KMS-11 (cell line): ENCODE results near the gene ENG.

Experiments used
- H2AFZ ChIP-seq: fragments of 200-600 bp; sonication (generic); 2 replicates; pipeline ENCODE4 v1.6.1; 2016; ENCODE audit warnings: antibody characterized with exemption, mixed run types, low read depth
- H3K27ac ChIP-seq: fragments of 200-600 bp; sonication (generic); 2 replicates; pipeline ENCODE4 v1.6.1; 2016; ENCODE audit warnings: mild to moderate bottlenecking, mixed run types
- H3K27me3 ChIP-seq: fragments of 200-600 bp; sonication (generic); 2 replicates; pipeline ENCODE4 v1.6.1; 2017; ENCODE audit warnings: mild to moderate bottlenecking, low read depth, mixed run types, moderate library complexity; ENCODE audit not compliant: insufficient read depth
- H3K36me3 ChIP-seq: fragments of 200-600 bp; sonication (generic); 2 replicates; pipeline ENCODE4 v1.6.1; 2017; ENCODE audit warnings: mild to moderate bottlenecking, mixed run types; ENCODE audit not compliant: insufficient read depth
- H3K4me1 ChIP-seq: fragments of 200-600 bp; sonication (generic); 2 replicates; pipeline ENCODE4 v1.6.1; 2016; ENCODE audit warnings: mild to moderate bottlenecking, low read depth, mixed run types; ENCODE audit not compliant: poor library complexity, severe bottlenecking
- H3K4me2 ChIP-seq: fragments of 200-600 bp; sonication (generic); 2 replicates; pipeline ENCODE4 v1.7.0; 2016; ENCODE audit warnings: mild to moderate bottlenecking, mixed run types
- H3K4me3 ChIP-seq: fragments of 200-600 bp; sonication (generic); IDR thresholded peaks from 2 replicates; pipeline ENCODE4 v1.6.1; 2017; ENCODE audit warnings: low read depth, low read length, mixed read lengths; ENCODE audit not compliant: insufficient read depth
- H3K79me2 ChIP-seq: fragments of 200-600 bp; sonication (generic); 2 replicates; pipeline ENCODE4 v1.6.1; 2016; ENCODE audit warnings: low read depth, mixed run types; ENCODE audit not compliant: insufficient read depth
- H3K9ac ChIP-seq: fragments of 200-600 bp; sonication (generic); 2 replicates; pipeline ENCODE4 v1.6.1; 2016; ENCODE audit warnings: mild to moderate bottlenecking, mixed run types
- H4K20me1 ChIP-seq: fragments of 200-600 bp; sonication (generic); 2 replicates; pipeline ENCODE4 v1.6.1; 2016; ENCODE audit warnings: mild to moderate bottlenecking, mixed run types; ENCODE audit not compliant: insufficient read depth
- TF ChIP-seq, protein P1 (sequence below): fragments of 200-600 bp; sonication (generic); conservative IDR thresholded peaks from 2 replicates; pipeline ENCODE4 v1.6.1; 2017; ENCODE audit warnings: low read depth, mild to moderate bottlenecking, antibody characterized with exemption, low read length, moderate library complexity, mixed read lengths

The ENG gene

DNA sequence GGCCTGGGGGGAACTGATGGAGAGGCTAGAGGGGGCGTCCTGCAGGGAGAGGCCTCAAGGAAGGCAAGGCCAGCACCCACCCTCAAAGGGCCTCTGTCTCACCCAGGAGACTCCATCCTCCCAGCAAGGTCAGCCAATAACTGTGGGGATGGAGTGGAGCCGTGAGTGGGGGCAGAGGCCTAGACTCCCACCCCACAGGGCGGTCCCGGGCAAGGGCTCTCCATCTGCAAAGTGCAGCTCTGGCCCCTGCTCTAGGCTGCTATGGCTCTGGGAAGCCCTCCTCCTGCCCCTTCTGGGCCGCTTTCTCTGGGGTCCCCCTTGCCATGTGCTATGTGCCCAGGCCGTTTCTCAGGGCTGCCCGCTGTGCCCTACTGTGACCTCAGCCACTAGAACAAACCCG lies 37.7 kb downstream of the ENG start:
- Histone ChIP-seq H3K9ac (no peak overlapping the region), H3K4me3 (no peak overlapping the region), H3K27me3 (no peaks in the 10 kb centered on the region), H4K20me1 (no peaks in the 10 kb centered on the region), H2AFZ (no peak overlapping the region), H3K79me2 (no peaks in the 10 kb centered on the region), H3K27ac (no peak overlapping the region), H3K4me1 (no peaks in the 10 kb centered on the region), H3K36me3 (no peaks in the 10 kb centered on the region), H3K4me2 (no peak overlapping the region)
- TF ChIP-seq, protein P1, sequence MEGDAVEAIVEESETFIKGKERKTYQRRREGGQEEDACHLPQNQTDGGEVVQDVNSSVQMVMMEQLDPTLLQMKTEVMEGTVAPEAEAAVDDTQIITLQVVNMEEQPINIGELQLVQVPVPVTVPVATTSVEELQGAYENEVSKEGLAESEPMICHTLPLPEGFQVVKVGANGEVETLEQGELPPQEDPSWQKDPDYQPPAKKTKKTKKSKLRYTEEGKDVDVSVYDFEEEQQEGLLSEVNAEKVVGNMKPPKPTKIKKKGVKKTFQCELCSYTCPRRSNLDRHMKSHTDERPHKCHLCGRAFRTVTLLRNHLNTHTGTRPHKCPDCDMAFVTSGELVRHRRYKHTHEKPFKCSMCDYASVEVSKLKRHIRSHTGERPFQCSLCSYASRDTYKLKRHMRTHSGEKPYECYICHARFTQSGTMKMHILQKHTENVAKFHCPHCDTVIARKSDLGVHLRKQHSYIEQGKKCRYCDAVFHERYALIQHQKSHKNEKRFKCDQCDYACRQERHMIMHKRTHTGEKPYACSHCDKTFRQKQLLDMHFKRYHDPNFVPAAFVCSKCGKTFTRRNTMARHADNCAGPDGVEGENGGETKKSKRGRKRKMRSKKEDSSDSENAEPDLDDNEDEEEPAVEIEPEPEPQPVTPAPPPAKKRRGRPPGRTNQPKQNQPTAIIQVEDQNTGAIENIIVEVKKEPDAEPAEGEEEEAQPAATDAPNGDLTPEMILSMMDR, result no peak

DNA sequence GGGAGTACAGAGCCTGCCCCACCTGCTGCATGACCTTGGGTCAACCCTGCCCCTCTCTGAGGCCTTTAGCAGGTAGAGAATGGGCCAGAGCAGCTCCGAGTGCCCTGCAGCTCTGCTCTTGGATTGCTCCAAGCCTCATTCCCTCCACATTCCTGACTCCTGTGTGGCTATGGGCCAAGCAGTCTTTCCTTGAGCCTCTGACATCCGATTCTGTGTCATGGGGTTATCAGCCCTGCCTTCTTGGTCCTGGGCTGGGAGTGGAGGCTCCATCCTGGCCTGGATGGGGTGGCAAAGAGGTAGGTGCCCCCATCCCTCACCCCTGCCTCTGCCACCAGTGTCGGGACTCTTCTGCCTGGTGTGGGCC lies 38.1 kb downstream of the ENG start:
- Histone ChIP-seq H2AFZ (no peak overlapping the region), H3K27ac (no peak overlapping the region)
- TF ChIP-seq, protein P1, result no peak

DNA sequence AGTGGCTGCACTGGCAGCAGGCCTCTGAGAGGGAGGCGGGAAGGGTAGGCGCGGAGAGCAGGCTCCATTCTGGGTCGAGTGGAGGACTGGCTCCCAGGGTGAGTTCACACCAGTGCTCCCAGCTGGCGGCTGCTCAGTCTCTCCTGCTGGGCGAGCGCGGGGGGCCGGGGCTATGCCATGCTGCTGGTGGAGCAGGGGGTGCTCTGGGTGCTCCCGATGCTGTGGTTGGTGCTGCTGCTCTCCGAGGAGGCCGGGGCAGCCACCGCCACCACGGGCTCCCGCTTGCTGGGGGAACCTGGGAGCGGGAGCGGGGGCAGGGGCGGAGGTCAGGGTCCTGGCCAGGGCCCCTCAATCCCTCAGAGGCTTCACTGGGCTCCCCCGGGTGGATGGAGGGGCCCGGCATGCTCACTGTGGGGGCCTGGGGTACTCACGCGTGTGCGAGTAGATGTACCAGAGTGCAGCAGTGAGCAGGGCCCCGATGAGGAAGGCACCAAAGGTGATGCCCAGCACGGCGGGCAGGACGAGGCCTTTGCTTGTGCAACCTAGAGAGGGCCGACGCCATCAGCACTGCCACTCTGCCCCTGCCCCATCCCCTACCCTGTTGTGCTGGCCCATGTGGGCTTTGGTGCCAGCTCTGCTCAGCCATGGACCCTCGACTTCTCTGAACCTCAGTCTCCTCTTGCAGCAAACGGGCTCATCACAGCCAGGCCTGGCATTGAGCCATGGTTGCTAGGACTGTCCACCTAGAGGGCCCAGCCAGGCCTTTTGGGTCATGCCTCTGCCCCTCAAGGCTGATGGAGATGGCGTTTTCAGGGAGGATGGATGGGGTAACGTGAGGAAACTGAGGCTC lies 38.7 kb downstream of the ENG start:
- H3K79me2 ChIP-seq, result no peaks in the 10 kb centered on the region
- H3K36me3 ChIP-seq, result no peaks in the 10 kb centered on the region
- no peak overlapping the region for H3K9ac ChIP-seq
- H2AFZ ChIP-seq, result no peak overlapping the region
- H3K4me1 ChIP-seq, result no peaks in the 10 kb centered on the region
- no peak overlapping the region for H3K4me3 ChIP-seq
- no peak overlapping the region for H3K27ac ChIP-seq
- no peaks in the 10 kb centered on the region for H3K27me3 ChIP-seq
- no peaks in the 10 kb centered on the region for H4K20me1 ChIP-seq
- TF ChIP-seq, protein P1, result no peak
- H3K4me2 ChIP-seq, result no peak overlapping the region

More for the DNA sequence above, 38.1 kb downstream of the ENG start:
- H3K4me1 ChIP-seq, result no peaks in the 10 kb centered on the region
- no peaks in the 10 kb centered on the region for H4K20me1 ChIP-seq
- H3K4me3 ChIP-seq, result no peak overlapping the region
- H3K36me3 ChIP-seq, result no peaks in the 10 kb centered on the region
- no peak overlapping the region for H3K9ac ChIP-seq
- no peaks in the 10 kb centered on the region for H3K27me3 ChIP-seq
- H3K4me2 ChIP-seq, result no peak overlapping the region
- no peaks in the 10 kb centered on the region for H3K79me2 ChIP-seq

DNA sequence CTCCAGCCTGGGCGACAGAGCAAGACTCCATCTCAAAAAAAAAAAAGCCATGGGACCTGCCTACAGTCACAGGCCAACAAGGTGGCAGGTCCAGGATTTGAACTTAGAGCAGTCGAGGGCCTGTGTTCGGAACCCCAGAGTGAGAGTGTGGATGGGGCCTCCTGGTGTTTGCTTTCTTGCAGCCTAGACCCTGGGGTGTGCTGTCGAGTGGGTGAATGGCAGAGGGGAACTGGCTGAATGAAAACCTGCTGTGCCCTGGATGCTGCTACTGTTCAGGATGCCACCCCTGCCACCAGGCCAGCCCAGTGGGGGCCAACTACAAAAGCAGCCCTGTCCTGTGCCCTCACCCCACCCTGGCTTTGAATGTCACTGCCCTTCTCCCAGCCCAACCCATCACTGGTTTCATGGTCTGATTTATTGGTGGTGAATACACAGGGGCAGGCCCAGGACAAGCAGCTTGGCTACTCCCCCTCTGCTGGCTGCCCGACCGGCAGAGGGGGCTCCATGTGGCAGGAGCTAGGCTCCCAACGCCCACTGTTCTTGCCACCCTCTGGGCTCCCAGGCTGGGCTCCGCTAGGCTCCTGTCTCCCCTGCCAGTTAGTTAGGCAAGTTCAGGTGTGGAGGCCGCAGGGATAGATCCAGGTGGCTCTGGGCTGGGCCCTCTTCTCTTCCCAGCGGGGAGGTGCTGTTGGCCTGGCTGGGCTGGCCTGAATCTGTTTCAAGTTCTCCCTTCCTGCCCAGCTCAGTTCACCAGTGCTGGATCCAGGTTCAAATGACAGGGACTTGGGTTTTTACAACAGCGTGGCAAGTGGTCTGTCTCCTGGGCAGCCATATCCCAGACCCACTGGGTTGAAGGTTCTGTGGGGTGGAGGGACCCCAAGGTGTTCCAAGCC lies 39.6 kb downstream of the ENG start:
- Histone ChIP-seq H3K4me2 (no peak overlapping the region), H3K27ac (no peak overlapping the region), H3K79me2 (no peaks in the 10 kb centered on the region), H3K4me1 (no peaks in the 10 kb centered on the region), H3K4me3 (no peak overlapping the region), H3K9ac (no peak overlapping the region), H3K36me3 (no peaks in the 10 kb centered on the region), H3K27me3 (no peaks in the 10 kb centered on the region), H2AFZ (no peak overlapping the region), H4K20me1 (no peaks in the 10 kb centered on the region)
- TF ChIP-seq, protein P1, result no peak
